Measurements from ENCODE around the gene C1QL1.

GRCh38 chr17:44971776-44972483 lies 3.8 kb upstream of the C1QL1 start:
- no peak for TF ChIP-seq ZNF274 (IDR thresholded peaks at IDR 0.05; ENCODE audit: low read depth, low read length)
- TF ChIP-seq SUZ12 (IDR thresholded peaks at IDR 0.05; ENCODE audit: extremely low read depth, insufficient read depth, insufficient read length): no peak
